Right renal pelvis (tissue), 4 donors: Measurements from ENCODE around the gene KRTAP4-2. TPM values are rescaled to one million over a fixed set of nuclear protein-coding genes. Genes with fewer than 3 reads are reported as not detected.

ENCODE experiments used
- polyA plus RNA-seq, 4 donors: library from polyadenylated mRNA; unstranded; fragments of 120-200 nt; gene quantifications; one replicate each; pipeline ENCODE4 v1.2.1, GENCODE V29; 2013; ENCODE audit not compliant: insufficient read length in 4 of 4

KRTAP4-2 gene
- polyA plus RNA-seq, 4 donors = not detected

Other genes with a start within 250 kb of the KRTAP4-2 start
- 1 to 10 TPM in 3 of 4 donors, under 1 TPM in 1; 0.66 to 2.4 (median 1.8) TPM for gene KRT23, start 240.6 kb downstream of the KRTAP4-2 start, polyA plus RNA-seq
- gene KRT39, start 211.3 kb downstream of the KRTAP4-2 start, polyA plus RNA-seq = not detected
- under 1 TPM in 1 of 4 donors, not detected in 3; 0.03 TPM for gene KRT40, start 193.9 kb downstream of the KRTAP4-2 start, polyA plus RNA-seq
- gene KRTAP3-3, start 184.1 kb downstream of the KRTAP4-2 start, polyA plus RNA-seq = not detected
- not detected for gene KRTAP3-2, start 178.3 kb downstream of the KRTAP4-2 start, polyA plus RNA-seq
- not detected for gene KRTAP3-1, start 169.1 kb downstream of the KRTAP4-2 start, polyA plus RNA-seq
- gene KRTAP1-5, start 151.0 kb downstream of the KRTAP4-2 start, polyA plus RNA-seq = not detected
- gene KRTAP1-4, start 148.0 kb downstream of the KRTAP4-2 start, polyA plus RNA-seq = not detected
- not detected for gene KRTAP1-3, start 143.3 kb downstream of the KRTAP4-2 start, polyA plus RNA-seq
- not detected for gene KRTAP1-1, start 136.8 kb downstream of the KRTAP4-2 start, polyA plus RNA-seq
- not detected for gene KRTAP2-1, start 130.9 kb downstream of the KRTAP4-2 start, polyA plus RNA-seq
- not detected for gene KRTAP2-2, start 123.0 kb downstream of the KRTAP4-2 start, polyA plus RNA-seq
- not detected for gene KRTAP2-3, start 118.1 kb downstream of the KRTAP4-2 start, polyA plus RNA-seq
- not detected for gene KRTAP2-4, start 112.3 kb downstream of the KRTAP4-2 start, polyA plus RNA-seq
- not detected for gene KRTAP4-7, start 94.1 kb downstream of the KRTAP4-2 start, polyA plus RNA-seq
- gene KRTAP4-8, start 80.1 kb downstream of the KRTAP4-2 start, polyA plus RNA-seq = not detected
- not detected for gene KRTAP4-16, start 76.0 kb downstream of the KRTAP4-2 start, polyA plus RNA-seq
- not detected for gene KRTAP4-9, start 72.8 kb downstream of the KRTAP4-2 start, polyA plus RNA-seq
- gene KRTAP4-11, start 59.8 kb downstream of the KRTAP4-2 start, polyA plus RNA-seq = not detected
- not detected for gene KRTAP4-12, start 54.0 kb downstream of the KRTAP4-2 start, polyA plus RNA-seq
- gene KRTAP4-6, start 37.7 kb downstream of the KRTAP4-2 start, polyA plus RNA-seq = not detected
- not detected for gene KRTAP4-5, start 28.4 kb downstream of the KRTAP4-2 start, polyA plus RNA-seq
- gene KRTAP4-4, start 17.5 kb downstream of the KRTAP4-2 start, polyA plus RNA-seq = not detected
- not detected for gene KRTAP4-3, start 10.0 kb downstream of the KRTAP4-2 start, polyA plus RNA-seq
- not detected for gene KRTAP4-1, start 6.7 kb upstream of the KRTAP4-2 start, polyA plus RNA-seq
- not detected for gene KRTAP9-1, start 11.7 kb upstream of the KRTAP4-2 start, polyA plus RNA-seq
- gene KRTAP9-2, start 48.4 kb upstream of the KRTAP4-2 start, polyA plus RNA-seq = not detected
- gene KRTAP9-3, start 54.2 kb upstream of the KRTAP4-2 start, polyA plus RNA-seq = not detected
- gene KRTAP9-8, start 59.8 kb upstream of the KRTAP4-2 start, polyA plus RNA-seq = not detected
- not detected for gene KRTAP9-4, start 71.5 kb upstream of the KRTAP4-2 start, polyA plus RNA-seq
- not detected for gene KRTAP9-9, start 77.2 kb upstream of the KRTAP4-2 start, polyA plus RNA-seq
- under 1 TPM in 1 of 4 donors, not detected in 3; 0.05 TPM for gene KRTAP9-6, start 87.2 kb upstream of the KRTAP4-2 start, polyA plus RNA-seq
- not detected for gene KRTAP9-7, start 97.5 kb upstream of the KRTAP4-2 start, polyA plus RNA-seq
- not detected for gene KRTAP29-1, start 124.6 kb upstream of the KRTAP4-2 start, polyA plus RNA-seq
- not detected for gene KRTAP16-1, start 131.1 kb upstream of the KRTAP4-2 start, polyA plus RNA-seq
- not detected for gene KRTAP17-1, start 137.5 kb upstream of the KRTAP4-2 start, polyA plus RNA-seq
- not detected for gene KRT33A, start 172.6 kb upstream of the KRTAP4-2 start, polyA plus RNA-seq
- under 1 TPM in 1 of 4 donors, not detected in 3; 0.03 TPM for gene KRT33B, start 191.6 kb upstream of the KRTAP4-2 start, polyA plus RNA-seq
- gene KRT34, start 204.1 kb upstream of the KRTAP4-2 start, polyA plus RNA-seq = not detected
- gene KRT31, start 219.4 kb upstream of the KRTAP4-2 start, polyA plus RNA-seq = not detected
- not detected for gene KRT37, start 246.4 kb upstream of the KRTAP4-2 start, polyA plus RNA-seq